ENCODE results near the gene PRKCH. TPM values are rescaled to one million over a fixed set of nuclear protein-coding genes. Genes with fewer than 3 reads are reported as not detected.

The PRKCH gene
- total RNA-seq, 1 experiment from 2014 or later: 18.3 TPM

- intact Hi-C loops (cut with micrococcal nuclease; ENCODE audit: unreplicated experiment): no loop called here
- H3K4me1 Mint-ChIP-seq (ENCODE audit: low read depth, unreplicated experiment): peaks cover 29% of the 10 kb centered on the region
- no peaks in the 10 kb centered on the region for H3K27me3 Mint-ChIP-seq (ENCODE audit: insufficient read depth, unreplicated experiment)
- CTCF ChIA-PET: no interaction called here
- TF ChIP-seq CTCF (IDR thresholded peaks at IDR 0.05; ENCODE audit: insufficient read depth in 1 of 2, low read depth in 1 of 2, low read length in 1 of 2, severe bottlenecking in 1 of 2, unreplicated experiment in 1 of 2): no peak
- no TSS peak for BruUV-seq (replicated peaks)
- H3K4me3 ChIP-seq (ENCODE audit: low read depth, low read length): no peak overlapping the region
- H3K36me3 Mint-ChIP-seq (ENCODE audit: insufficient read depth, unreplicated experiment): no peaks in the 10 kb centered on the region
- no peak overlapping the region for H3K27ac Mint-ChIP-seq (ENCODE audit: unreplicated experiment)
- no peaks in the 10 kb centered on the region for H3K9me3 Mint-ChIP-seq (ENCODE audit: unreplicated experiment)
- H3K9me3 ChIP-seq: no peaks in the 10 kb centered on the region
- no peak overlapping the region for H3K4me3 Mint-ChIP-seq (ENCODE audit: unreplicated experiment)
- POLR2A ChIA-PET: interaction anchor here (1.5 kb wide), 1 partner anchor 122 kb away, joined by 3 read pairs; the partner anchor contains the start of gene HIF1A
- H3K4me1 ChIP-seq: 0 out of 2 replicates have a peak, but pooled peaks cover 12% of the 10 kb centered on the region
- DNase-seq: no peak
- no peaks in the 10 kb centered on the region for H3K27me3 ChIP-seq (replicated peaks; ENCODE audit: control insufficient read depth, insufficient read depth, low read length)
- H3K36me3 ChIP-seq (ENCODE audit: control insufficient read depth, insufficient read depth, low read length): no peaks in the 10 kb centered on the region
These were observed 251.9 kb downstream of the PRKCH start for GRCh38 chr14:61573321-61573720.

GRCh38 chr14:61573748-61574513 is 252.6 kb downstream of the PRKCH start:
- Histone ChIP-seq H3K36me3 (ENCODE audit: control insufficient read depth, insufficient read depth, low read length) (no peaks in the 10 kb centered on the region), H3K9me3 (no peaks in the 10 kb centered on the region), H3K4me1 (0 out of 2 replicates have a peak, but pooled peaks cover 12% of the 10 kb centered on the region), H3K27me3 (replicated peaks; ENCODE audit: control insufficient read depth, insufficient read depth, low read length) (no peaks in the 10 kb centered on the region), H3K4me3 (ENCODE audit: low read depth, low read length) (no peak overlapping the region)
- H3K27me3 Mint-ChIP-seq (ENCODE audit: insufficient read depth, unreplicated experiment): no peaks in the 10 kb centered on the region
- no TSS peak for BruUV-seq (replicated peaks)
- no peaks in the 10 kb centered on the region for H3K36me3 Mint-ChIP-seq (ENCODE audit: insufficient read depth, unreplicated experiment)
- ChIA-PET CTCF (no interaction called here), POLR2A (interaction anchor here (1.5 kb wide), 1 partner anchor 121 kb away, joined by 3 read pairs; the partner anchor contains the start of gene HIF1A)
- H3K4me1 Mint-ChIP-seq (ENCODE audit: low read depth, unreplicated experiment): peaks cover 29% of the 10 kb centered on the region
- H3K4me3 Mint-ChIP-seq (ENCODE audit: unreplicated experiment): no peak overlapping the region
- DNase-seq: no peak
- no peaks in the 10 kb centered on the region for H3K9me3 Mint-ChIP-seq (ENCODE audit: unreplicated experiment)
- intact Hi-C loops (cut with micrococcal nuclease; ENCODE audit: unreplicated experiment): no loop called here
- no peak overlapping the region for H3K27ac Mint-ChIP-seq (ENCODE audit: unreplicated experiment)
- TF ChIP-seq CTCF (IDR thresholded peaks at IDR 0.05; ENCODE audit: insufficient read depth in 1 of 2, low read depth in 1 of 2, low read length in 1 of 2, severe bottlenecking in 1 of 2, unreplicated experiment in 1 of 2): no peak

DNA sequence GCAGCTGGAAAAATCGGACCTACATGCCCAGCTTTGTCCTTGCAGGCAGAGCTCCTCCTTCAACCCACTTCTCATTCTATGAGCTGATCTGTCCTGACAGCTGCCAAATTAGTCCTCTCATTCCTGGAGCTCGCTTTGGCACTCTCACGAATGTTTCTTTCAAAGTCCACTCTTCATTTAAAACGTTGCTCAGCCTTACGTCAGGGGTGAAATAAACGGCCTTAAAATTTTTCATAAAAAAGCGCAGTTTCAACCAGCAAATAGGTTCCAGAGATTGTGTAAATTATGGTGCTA is 253.1 kb downstream of the PRKCH start:
- H3K4me1 ChIP-seq: 0 out of 2 replicates have a peak, but pooled peaks cover 12% of the 10 kb centered on the region
- no peak overlapping the region for H3K4me3 Mint-ChIP-seq (ENCODE audit: unreplicated experiment)
- TF ChIP-seq CTCF (IDR thresholded peaks at IDR 0.05; ENCODE audit: insufficient read depth in 1 of 2, low read depth in 1 of 2, low read length in 1 of 2, severe bottlenecking in 1 of 2, unreplicated experiment in 1 of 2): no peak
- peaks cover 26% of the 10 kb centered on the region for H3K4me1 Mint-ChIP-seq (ENCODE audit: low read depth, unreplicated experiment)
- no peaks in the 10 kb centered on the region for H3K27me3 Mint-ChIP-seq (ENCODE audit: insufficient read depth, unreplicated experiment)
- H3K4me3 ChIP-seq (ENCODE audit: low read depth, low read length): no peak overlapping the region
- no peak overlapping the region for H3K27ac Mint-ChIP-seq (ENCODE audit: unreplicated experiment)
- H3K9me3 ChIP-seq: no peaks in the 10 kb centered on the region
- no TSS peak for BruUV-seq (replicated peaks)
- ChIA-PET CTCF (no interaction called here), POLR2A (interaction anchor here (1.5 kb wide), 1 partner anchor 121 kb away, joined by 3 read pairs; the partner anchor contains the start of gene HIF1A)
- DNase-seq: no peak
- no peaks in the 10 kb centered on the region for H3K27me3 ChIP-seq (replicated peaks; ENCODE audit: control insufficient read depth, insufficient read depth, low read length)
- H3K36me3 ChIP-seq (ENCODE audit: control insufficient read depth, insufficient read depth, low read length): no peaks in the 10 kb centered on the region
- no peaks in the 10 kb centered on the region for H3K36me3 Mint-ChIP-seq (ENCODE audit: insufficient read depth, unreplicated experiment)
- H3K9me3 Mint-ChIP-seq (ENCODE audit: unreplicated experiment): no peaks in the 10 kb centered on the region
- intact Hi-C loops (cut with micrococcal nuclease; ENCODE audit: unreplicated experiment): no loop called here
